ENCODE results near the gene IGF2. TPM values are rescaled to one million over a fixed set of nuclear protein-coding genes. Genes with fewer than 3 reads are reported as not detected.

Gene IGF2
- total and polyA plus RNA-seq, 2 donors (not counting 1 experiment from before 2014, with no cell fraction given): not detected

GRCh38 chr11:2116680-2117079 lies 22.5 kb downstream of the IGF2 start:
- Histone ChIP-seq H3K4me1 (ENCODE audit: control insufficient read depth in 2 of 2, insufficient read depth in 2 of 2, low read length in 2 of 2) (no peaks in the 10 kb centered on the region), H3K36me3 (replicated peaks in 1 of 2; ENCODE audit: control extremely low read depth in 1 of 2, control insufficient read depth in 1 of 2, extremely low read depth in 1 of 2, insufficient read depth in 2 of 2, low read length in 1 of 2) (no peaks in the 10 kb centered on the region), H3K4me3 (ENCODE audit: control extremely low read depth in 1 of 5, extremely low read depth in 1 of 5, insufficient read depth in 1 of 5, low read depth in 2 of 5, low read length in 4 of 5) (no peak overlapping the region), H3K9me3 (ENCODE audit: control extremely low read depth in 1 of 3, control insufficient read depth in 2 of 3, insufficient read depth in 1 of 3, low read length in 2 of 3) (no peaks in the 10 kb centered on the region), H3K27me3 (replicated peaks in 1 of 4; ENCODE audit: control extremely low read depth in 1 of 4, control insufficient read depth in 3 of 4, insufficient read depth in 4 of 4, low read length in 3 of 4) (peaks cover 0 to 14% (median 5%) of the 10 kb centered on the region in 4 experiments), H3K9ac (ENCODE audit: low read length) (no peak overlapping the region), H2AFZ (ENCODE audit: insufficient read depth, low read depth, low read length, poor library complexity, severe bottlenecking) (no peak overlapping the region), H3K4me2 (replicated peaks; ENCODE audit: low read depth, low read length, poor library complexity, severe bottlenecking) (no peak overlapping the region), H4K20me1 (ENCODE audit: control insufficient read depth, insufficient read depth, low read length, poor library complexity, severe bottlenecking) (no peaks in the 10 kb centered on the region), H3K79me2 (ENCODE audit: control insufficient read depth, insufficient read depth, low read length) (no peaks in the 10 kb centered on the region), H3K27ac (ENCODE audit: low read length in 2 of 2) (no peak overlapping the region)
- H3K27ac Mint-ChIP-seq: no peak overlapping the region
- H3K4me1 Mint-ChIP-seq: no peaks in the 10 kb centered on the region
- no peak for ATAC-seq (ENCODE audit: low read depth)
- 86% methylated on average over 1 of the region's 1 CpG for WGBS (ENCODE audit: insufficient coverage)
- intact Hi-C loops (cut with micrococcal nuclease): no loop called here
- POLR2A ChIA-PET: no interaction called here
- H3K27me3 Mint-ChIP-seq: peaks cover 20% of the 10 kb centered on the region
- CTCF ChIA-PET: no interaction called here
- no peak overlapping the region for H3K4me3 Mint-ChIP-seq
- TF ChIP-seq CTCF (IDR thresholded peaks at IDR 0.05) (no peak), EZH2 (IDR thresholded peaks at IDR 0.05; ENCODE audit: borderline replicate concordance, insufficient read depth, low read depth, low read length, poor library complexity, severe bottlenecking) (no peak)
- no peak for DNase-seq
- H3K9me3 Mint-ChIP-seq (ENCODE audit: insufficient read depth): no peaks in the 10 kb centered on the region

- Histone ChIP-seq H3K9ac (ENCODE audit: low read length) (no peak overlapping the region), H2AFZ (ENCODE audit: insufficient read depth, low read depth, low read length, poor library complexity, severe bottlenecking) (no peak overlapping the region), H3K36me3 (replicated peaks in 1 of 2; ENCODE audit: control extremely low read depth in 1 of 2, control insufficient read depth in 1 of 2, extremely low read depth in 1 of 2, insufficient read depth in 2 of 2, low read length in 1 of 2) (no peaks in the 10 kb centered on the region), H3K27me3 (replicated peaks in 1 of 4; ENCODE audit: control extremely low read depth in 1 of 4, control insufficient read depth in 3 of 4, insufficient read depth in 4 of 4, low read length in 3 of 4) (peaks cover 0 to 6% (median 1%) of the 10 kb centered on the region in 4 experiments), H3K4me2 (replicated peaks; ENCODE audit: low read depth, low read length, poor library complexity, severe bottlenecking) (no peak overlapping the region), H4K20me1 (ENCODE audit: control insufficient read depth, insufficient read depth, low read length, poor library complexity, severe bottlenecking) (no peaks in the 10 kb centered on the region), H3K27ac (ENCODE audit: low read length in 2 of 2) (no peak overlapping the region), H3K4me3 (ENCODE audit: control extremely low read depth in 1 of 5, extremely low read depth in 1 of 5, insufficient read depth in 1 of 5, low read depth in 2 of 5, low read length in 4 of 5) (no peak overlapping the region), H3K79me2 (ENCODE audit: control insufficient read depth, insufficient read depth, low read length) (no peaks in the 10 kb centered on the region), H3K9me3 (ENCODE audit: control extremely low read depth in 1 of 3, control insufficient read depth in 2 of 3, insufficient read depth in 1 of 3, low read length in 2 of 3) (no peaks in the 10 kb centered on the region), H3K4me1 (ENCODE audit: control insufficient read depth in 2 of 2, insufficient read depth in 2 of 2, low read length in 2 of 2) (no peaks in the 10 kb centered on the region)
- ChIA-PET POLR2A (no interaction called here), CTCF (no interaction called here)
- no peak overlapping the region for H3K27ac Mint-ChIP-seq
- no peaks in the 10 kb centered on the region for H3K4me1 Mint-ChIP-seq
- no peak overlapping the region for H3K4me3 Mint-ChIP-seq
- ATAC-seq (ENCODE audit: low read depth) (no peak), DNase-seq (no peak)
- no peaks in the 10 kb centered on the region for H3K9me3 Mint-ChIP-seq (ENCODE audit: insufficient read depth)
- intact Hi-C loops (cut with micrococcal nuclease): no loop called here
- TF ChIP-seq EZH2 (IDR thresholded peaks at IDR 0.05; ENCODE audit: borderline replicate concordance, insufficient read depth, low read depth, low read length, poor library complexity, severe bottlenecking) (no peak), CTCF (IDR thresholded peaks at IDR 0.05) (no peak)
- WGBS (ENCODE audit: insufficient coverage): 97% methylated on average over 12 of the region's 12 CpGs
- peaks cover 17% of the 10 kb centered on the region for H3K27me3 Mint-ChIP-seq
Observed at GRCh38 chr11:2115308-2115707, 23.9 kb downstream of the IGF2 start.

All from B cell (primary cell).